HL-60/S4 treated with phorbol 12-myristate 13-acetate at 8.2 ng/mL for 4 days and 3 days (cell line): Measurements from ENCODE around the gene TCEAL7.

Source experiments
- in situ Hi-C: fragments of 300-500 bp; cut with MboI; formaldehyde crosslinking; loops from 2 replicates; pipeline ENCODE4 v1.15.0; 2022; ENCODE audit warnings: low sequenced_read_pairs

TCEAL7 gene

GRCh38 chrX:103363046-103363445 is 33.0 kb downstream of the TCEAL7 start:
- in situ Hi-C loops, result no loop called here

- in situ Hi-C loops, result no loop called here
These were observed 37.5 kb downstream of the TCEAL7 start for GRCh38 chrX:103367502-103367901.

GRCh38 chrX:103369479-103369878 is 39.4 kb downstream of the TCEAL7 start:
- in situ Hi-C loops, result no loop called here

GRCh38 chrX:103372886-103373285 is 42.8 kb downstream of the TCEAL7 start:
- in situ Hi-C loops, result no loop called here

- in situ Hi-C loops, result no loop called here
These were observed 43.5 kb downstream of the TCEAL7 start for GRCh38 chrX:103373581-103373980.

GRCh38 chrX:103376118-103376978 is 46.3 kb downstream of the TCEAL7 start, which contains the start of gene BEX3:
TSS of gene BEX3 (plus strand) at chrX:103376538. CDS start at chrX:103377522, 984 bp downstream.
- in situ Hi-C loops, result no loop called here

GRCh38 chrX:103376979-103377324 is 46.9 kb downstream of the TCEAL7 start:
- in situ Hi-C loops, result no loop called here

- in situ Hi-C loops, result no loop called here
These were observed 49.0 kb downstream of the TCEAL7 start for GRCh38 chrX:103378990-103379389.
